Neuron (in vitro differentiated cells): ENCODE results near the gene GAB2.

Experiments
- H2AFZ ChIP-seq: one replicate; pipeline ENCODE4 v1.6.1; 2013; ENCODE audit warnings: low read depth, mild to moderate bottlenecking, inconsistent platforms, low read length, moderate library complexity
- H3K27me3 ChIP-seq: one replicate; pipeline ENCODE4 v1.6.1; 2013; ENCODE audit warnings: low read length; ENCODE audit not compliant: insufficient read depth
- H3K36me3 ChIP-seq: one replicate; pipeline ENCODE4 v1.6.1; 2013; ENCODE audit warnings: low read length; ENCODE audit not compliant: insufficient read depth
- H3K4me1 ChIP-seq: one replicate; pipeline ENCODE4 v1.6.1; 2013; ENCODE audit warnings: low read length; ENCODE audit not compliant: insufficient read depth
- H3K4me3 ChIP-seq: 2 replicates; pipeline ENCODE4 v1.5.1; 2013; ENCODE audit warnings: mild to moderate bottlenecking, low read length, moderate library complexity
- H3K9me3 ChIP-seq: one replicate; pipeline ENCODE4 v1.6.1; 2013; ENCODE audit warnings: low read length

The GAB2 gene

DNA sequence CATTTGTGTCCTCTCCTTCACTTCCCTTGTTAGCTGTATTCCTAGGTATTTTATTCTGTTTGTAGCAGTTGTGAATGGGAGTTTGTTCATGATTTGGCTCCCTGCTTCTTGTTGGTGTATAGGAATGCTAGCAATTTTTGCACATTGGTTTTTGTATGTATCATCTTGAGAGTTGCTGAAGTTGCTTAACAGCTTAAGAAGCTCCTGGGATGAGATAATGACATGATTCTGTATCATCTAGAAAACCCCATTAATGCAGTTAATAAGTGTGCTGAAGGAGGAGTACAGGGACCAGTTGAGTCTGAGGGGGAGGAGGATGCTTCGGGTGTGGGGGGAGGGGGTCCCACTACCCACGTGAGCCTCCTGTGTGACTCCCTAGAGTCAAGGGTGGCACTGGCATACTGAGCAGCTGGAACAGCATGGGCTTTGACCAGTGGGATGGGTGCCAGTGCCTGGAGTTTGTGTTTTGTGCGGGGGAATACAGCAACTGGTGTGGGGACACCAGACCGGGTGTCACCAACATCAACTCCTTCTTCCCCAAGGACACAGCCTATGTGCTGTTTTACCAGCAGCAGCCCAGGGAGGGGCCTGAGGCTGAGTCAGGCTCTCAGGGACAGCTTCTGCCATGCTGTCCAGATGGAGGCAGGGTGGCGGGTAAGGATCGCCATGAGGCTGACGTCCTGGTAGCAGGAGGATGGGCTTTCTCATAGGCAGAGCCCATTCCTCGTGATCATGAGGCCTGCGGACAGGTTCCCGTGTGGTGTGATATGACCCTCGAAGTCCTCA lies 204.8 kb downstream of the GAB2 start:
- H3K4me1 ChIP-seq: no peaks in the 10 kb centered on the region
- no peak overlapping the region for H2AFZ ChIP-seq
- H3K4me3 ChIP-seq: no peak overlapping the region
- peaks cover 73% of the 10 kb centered on the region for H3K36me3 ChIP-seq
- H3K27me3 ChIP-seq: no peaks in the 10 kb centered on the region
- H3K9me3 ChIP-seq: peaks cover 3% of the 10 kb centered on the region

GRCh38 chr11:78211565-78211964 lies 206.1 kb downstream of the GAB2 start:
- Histone ChIP-seq H3K27me3 (no peaks in the 10 kb centered on the region), H2AFZ (no peak overlapping the region), H3K4me3 (no peak overlapping the region), H3K9me3 (peaks cover 2% of the 10 kb centered on the region), H3K4me1 (no peaks in the 10 kb centered on the region), H3K36me3 (peaks cover 74% of the 10 kb centered on the region)

- H3K4me3 ChIP-seq: no peak overlapping the region
- peaks cover 62% of the 10 kb centered on the region for H3K36me3 ChIP-seq
Observed at GRCh38 chr11:78210000-78210608, 207.5 kb downstream of the GAB2 start.

GRCh38 chr11:78209478-78209877 lies 208.1 kb downstream of the GAB2 start:
- Histone ChIP-seq H3K36me3 (peaks cover 59% of the 10 kb centered on the region), H3K9me3 (peaks cover 2% of the 10 kb centered on the region), H3K4me3 (no peak overlapping the region), H2AFZ (no peak overlapping the region), H3K4me1 (no peaks in the 10 kb centered on the region), H3K27me3 (no peaks in the 10 kb centered on the region)

More at GRCh38 chr11:78210000-78210608, 207.5 kb downstream of the GAB2 start:
- H3K4me1 ChIP-seq: no peaks in the 10 kb centered on the region
- no peak overlapping the region for H2AFZ ChIP-seq
- H3K9me3 ChIP-seq: peaks cover 2% of the 10 kb centered on the region
- H3K27me3 ChIP-seq: no peaks in the 10 kb centered on the region

DNA sequence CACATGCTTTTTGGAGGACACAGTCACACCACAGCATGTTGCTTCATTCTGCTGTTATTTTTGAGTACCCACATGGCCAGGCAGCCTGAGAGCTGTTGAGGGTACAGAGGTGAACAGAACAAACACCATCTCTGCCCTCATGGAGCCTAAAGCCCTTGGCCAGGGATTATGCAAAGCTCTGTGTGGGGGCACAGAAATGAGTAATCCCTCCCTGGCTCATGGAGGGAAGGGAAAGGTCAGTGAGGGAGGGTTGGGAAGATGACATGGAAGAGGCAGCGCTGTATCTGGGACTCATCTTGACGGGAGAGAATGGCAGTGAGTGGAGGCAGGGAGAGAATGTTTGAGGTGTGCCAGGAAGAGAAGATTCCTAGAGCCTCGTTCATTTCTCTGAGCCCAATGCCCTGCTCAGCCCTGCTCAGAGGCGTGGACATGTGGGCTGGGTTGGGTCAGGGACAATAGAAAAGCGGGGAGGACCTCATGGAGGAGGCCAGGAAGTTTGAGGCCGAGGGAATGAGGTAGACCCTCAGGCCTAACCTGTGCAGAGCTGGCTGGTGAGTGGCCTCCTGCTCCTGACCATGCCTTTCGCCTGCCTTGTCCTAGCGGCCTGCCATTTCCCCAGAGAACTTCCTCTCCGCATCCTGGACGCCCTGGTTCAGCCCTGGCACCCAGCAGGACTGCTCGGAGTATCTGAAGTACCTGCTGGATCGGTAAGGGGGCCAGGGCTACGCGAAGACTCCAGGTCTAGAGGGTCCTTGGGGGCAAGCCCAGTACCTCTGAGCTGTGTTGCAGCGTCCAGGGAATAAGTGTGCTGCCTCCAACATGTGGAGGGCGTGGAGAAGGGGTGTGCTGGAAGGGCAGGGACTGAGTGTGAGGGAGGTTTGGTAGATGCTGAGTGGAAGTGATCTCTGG lies 209.1 kb downstream of the GAB2 start:
- Histone ChIP-seq H2AFZ (no peak overlapping the region), H3K9me3 (peaks cover 2% of the 10 kb centered on the region), H3K27me3 (no peaks in the 10 kb centered on the region), H3K36me3 (peaks cover 51% of the 10 kb centered on the region), H3K4me1 (no peaks in the 10 kb centered on the region), H3K4me3 (no peak overlapping the region)

- Histone ChIP-seq H3K27me3 (no peaks in the 10 kb centered on the region), H3K9me3 (peaks cover 2% of the 10 kb centered on the region), H3K36me3 (peaks cover 44% of the 10 kb centered on the region), H3K4me3 (no peak overlapping the region), H2AFZ (no peak overlapping the region), H3K4me1 (no peaks in the 10 kb centered on the region)
Observed at GRCh38 chr11:78207532-78208256, 209.9 kb downstream of the GAB2 start.

DNA sequence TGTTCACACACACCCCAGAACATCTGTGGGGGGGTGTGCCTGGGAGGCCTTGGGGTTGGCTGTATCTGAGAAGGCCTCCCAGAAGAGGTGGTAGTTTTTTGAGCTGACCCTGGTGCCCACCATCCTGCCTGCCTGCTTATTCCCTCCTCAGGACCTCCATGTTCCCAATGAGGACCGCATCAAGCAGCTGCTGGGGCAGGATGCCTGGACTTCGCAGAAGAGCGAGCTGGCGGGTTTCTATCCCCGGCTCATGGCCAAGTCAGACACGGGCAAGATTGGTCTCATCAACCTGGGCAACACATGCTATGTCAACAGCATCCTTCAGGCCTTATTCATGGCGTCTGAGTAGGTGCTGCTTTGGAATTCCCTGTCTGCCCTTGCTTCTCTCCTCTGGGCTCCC lies 211.9 kb downstream of the GAB2 start:
- Histone ChIP-seq H3K27me3 (no peaks in the 10 kb centered on the region), H3K4me1 (no peaks in the 10 kb centered on the region), H3K9me3 (peaks cover 2% of the 10 kb centered on the region), H3K36me3 (peaks cover 39% of the 10 kb centered on the region), H3K4me3 (no peak overlapping the region), H2AFZ (no peak overlapping the region)

- H2AFZ ChIP-seq: no peak overlapping the region
- H3K27me3 ChIP-seq: no peaks in the 10 kb centered on the region
- H3K4me3 ChIP-seq: no peak overlapping the region
- H3K9me3 ChIP-seq: no peaks in the 10 kb centered on the region
- no peaks in the 10 kb centered on the region for H3K4me1 ChIP-seq
- peaks cover 36% of the 10 kb centered on the region for H3K36me3 ChIP-seq
Observed at GRCh38 chr11:78205256-78205655, 212.4 kb downstream of the GAB2 start.

DNA sequence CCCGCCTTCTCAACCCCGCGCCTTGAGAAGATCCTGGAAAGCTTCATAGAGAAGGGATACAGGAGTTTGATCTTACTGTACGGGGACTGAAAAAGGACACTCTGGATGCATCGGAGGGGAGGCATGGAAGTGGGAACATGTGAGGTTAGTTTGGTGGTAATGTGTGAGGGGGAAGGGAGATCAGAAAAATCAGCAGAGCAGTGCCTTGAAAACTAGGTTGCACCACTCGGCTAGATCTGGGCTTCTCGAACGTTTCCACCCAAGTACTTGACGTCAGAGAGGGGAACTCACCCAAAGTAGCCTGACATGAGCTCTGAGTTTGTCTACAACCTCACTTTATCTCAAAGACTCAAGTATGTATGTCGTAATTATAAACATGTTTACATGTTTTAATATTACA lies 214.4 kb downstream of the GAB2 start:
- Histone ChIP-seq H3K4me3 (no peak overlapping the region), H2AFZ (no peak overlapping the region), H3K4me1 (no peaks in the 10 kb centered on the region), H3K27me3 (no peaks in the 10 kb centered on the region), H3K36me3 (peaks cover 24% of the 10 kb centered on the region), H3K9me3 (no peaks in the 10 kb centered on the region)

DNA sequence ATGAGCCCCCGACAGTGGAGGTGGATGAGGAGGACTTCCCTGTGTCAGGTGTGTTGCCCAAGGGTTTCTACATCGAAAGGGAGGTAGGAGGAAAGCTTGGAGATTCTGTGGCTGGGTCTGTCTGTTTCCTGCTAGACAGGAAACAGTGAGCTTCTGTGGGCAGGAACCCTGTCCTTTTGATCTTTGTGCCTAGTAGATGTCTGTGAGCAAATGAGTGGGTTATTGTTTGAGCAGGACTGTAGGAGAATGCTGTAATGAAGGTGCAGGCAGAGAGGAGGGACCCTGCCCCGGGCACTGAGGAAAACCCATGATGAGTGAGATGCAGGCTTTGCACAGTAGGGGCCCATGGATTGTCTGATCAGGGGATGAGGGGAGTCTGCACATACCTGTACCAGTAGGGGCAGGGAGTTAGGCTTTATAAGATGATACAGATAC lies 214.9 kb downstream of the GAB2 start:
- Histone ChIP-seq H3K4me1 (no peaks in the 10 kb centered on the region), H3K36me3 (peaks cover 24% of the 10 kb centered on the region), H3K9me3 (no peaks in the 10 kb centered on the region), H3K4me3 (no peak overlapping the region), H2AFZ (no peak overlapping the region), H3K27me3 (no peaks in the 10 kb centered on the region)

- no peak overlapping the region for H3K4me3 ChIP-seq
- H2AFZ ChIP-seq: no peak overlapping the region
- no peaks in the 10 kb centered on the region for H3K4me1 ChIP-seq
- H3K36me3 ChIP-seq: peaks cover 23% of the 10 kb centered on the region
- H3K27me3 ChIP-seq: no peaks in the 10 kb centered on the region
- no peaks in the 10 kb centered on the region for H3K9me3 ChIP-seq
Observed at GRCh38 chr11:78201096-78201818, 216.4 kb downstream of the GAB2 start.

GRCh38 chr11:78200553-78200952 lies 217.1 kb downstream of the GAB2 start:
- H3K27me3 ChIP-seq: no peaks in the 10 kb centered on the region
- H3K4me3 ChIP-seq: no peak overlapping the region
- peaks cover 23% of the 10 kb centered on the region for H3K36me3 ChIP-seq

More at GRCh38 chr11:78200553-78200952, 217.1 kb downstream of the GAB2 start:
- Histone ChIP-seq H2AFZ (no peak overlapping the region), H3K4me1 (no peaks in the 10 kb centered on the region), H3K9me3 (no peaks in the 10 kb centered on the region)
